HepG2 (cell line): ENCODE results near the gene SLC17A8. TPM values are rescaled to one million over a fixed set of nuclear protein-coding genes. Genes with fewer than 3 reads are reported as not detected.
A peak's percentile ranks its signal among the peaks of the same experiment; 100 is the strongest.

Experiments
- CCDC6 ChIP-seq: sonication (generic); formaldehyde crosslinking; IDR thresholded peaks from 2 replicates; pipeline ENCODE4 v1.8.1; 2022; ENCODE audit warnings: mild to moderate bottlenecking, missing genetic modification reagents, moderate library complexity
- CREM ChIP-seq, 2 experiments: sonication (generic) in 1 of 2; formaldehyde crosslinking in 1 of 2; IDR thresholded peaks; 2 replicates each; pipeline versions ENCODE4 v1.4.0 to v1.6.1; 2016 to 2020; ENCODE audit warnings: antibody characterized with exemption in 1 of 2, mild to moderate bottlenecking in 1 of 2, missing genetic modification reagents in 1 of 2
- DBP ChIP-seq: sonication (generic); formaldehyde crosslinking; IDR thresholded peaks from 2 replicates; pipeline ENCODE4 v1.4.0; 2020; ENCODE audit warnings: missing genetic modification reagents; ENCODE audit errors: not compliant biosample characterization
- GABPA ChIP-seq, 2 experiments: IDR thresholded peaks; 2 replicates each; pipeline ENCODE4 v1.6.1; 2011 to 2016; ENCODE audit warnings: low read depth in 2 of 2, low read length in 1 of 2, missing biosample characterization in 1 of 2, missing genetic modification characterization in 1 of 2
- HIVEP1 ChIP-seq: sonication (generic); formaldehyde crosslinking; IDR thresholded peaks from 2 replicates; pipeline ENCODE4 v1.4.0; 2020; ENCODE audit warnings: mild to moderate bottlenecking, missing genetic modification reagents
- KDM1A ChIP-seq: IDR thresholded peaks from 2 replicates; pipeline ENCODE4 v1.6.1; 2016; ENCODE audit warnings: missing compliant biosample characterization
- MBNL3 ChIP-seq: fragments of 250-450 bp; sonication (Bioruptor Pico); conservative IDR thresholded peaks from 2 replicates; pipeline ENCODE4 v1.8.0; 2022; ENCODE audit warnings: mild to moderate bottlenecking, inconsistent platforms
- NFE2L1 ChIP-seq: sonication (generic); formaldehyde crosslinking; IDR thresholded peaks from 2 replicates; pipeline ENCODE4 v1.4.0; 2020; ENCODE audit warnings: missing genetic modification reagents, mild to moderate bottlenecking, borderline replicate concordance
- NFE2L2 ChIP-seq: fragments of 150-350 bp; IDR thresholded peaks from 2 replicates; pipeline ENCODE4 v1.6.1; 2014; ENCODE audit warnings: low read length
- PRDM15 ChIP-seq: sonication (generic); formaldehyde crosslinking; IDR thresholded peaks from 2 replicates; pipeline ENCODE4 v1.4.0; 2020; ENCODE audit warnings: missing genetic modification reagents
- RARG ChIP-seq: sonication (generic); formaldehyde crosslinking; IDR thresholded peaks from 2 replicates; pipeline ENCODE4 v1.4.0; 2020; ENCODE audit warnings: low read depth, mild to moderate bottlenecking, missing genetic modification reagents
- ZBTB2 ChIP-seq: sonication (generic); formaldehyde crosslinking; IDR thresholded peaks from 2 replicates; pipeline ENCODE4 v1.8.0; 2022; ENCODE audit warnings: low read depth, missing genetic modification reagents
- ZNF589 ChIP-seq: sonication (generic); formaldehyde crosslinking; conservative IDR thresholded peaks from 2 replicates; pipeline ENCODE4 v1.8.0; 2022; ENCODE audit warnings: mild to moderate bottlenecking, moderate library complexity, missing genetic modification reagents
- ZNF644 ChIP-seq: IDR thresholded peaks from 2 replicates; pipeline ENCODE4 v1.6.1; 2016; ENCODE audit warnings: low read depth
- ZNF646 ChIP-seq: sonication (generic); formaldehyde crosslinking; IDR thresholded peaks from 2 replicates; pipeline ENCODE4 v1.9.0; 2021; ENCODE audit warnings: mild to moderate bottlenecking, missing genetic modification reagents
- ZNF768 ChIP-seq: sonication (generic); formaldehyde crosslinking; IDR thresholded peaks from 2 replicates; pipeline ENCODE4 v1.4.0; 2020; ENCODE audit warnings: missing genetic modification reagents
- polyA plus RNA-seq, 8 experiments: library from polyadenylated mRNA; depleted of rRNA in 3 of 8; stranded (reverse) in 7 of 8; unstranded in 1 of 8; fragments of >200 nt; fragmentation: Illumina TruSeq in 4 of 8; extraction: Trizol in 4 of 8; gene quantifications; 2 replicates each; pipeline versions ENCODE4 v1.2.1 to v1.2.3, GENCODE V29; 2011 to 2016; ENCODE audit warnings: low read depth in 4 of 8, missing spikeins in 1 of 8, mixed read lengths in 1 of 8; ENCODE audit not compliant: insufficient read depth in 1 of 8
- total RNA-seq, 5 experiments: library from RNA; depleted of rRNA; stranded (reverse); fragments of >200 nt; fragmentation: Illumina TruSeq; extraction: Trizol; gene quantifications; 2 replicates each; pipeline ENCODE4 v1.2.3, GENCODE V29; 2016; ENCODE audit warnings: low read depth in 1 of 5

Gene SLC17A8
- total and polyA plus RNA-seq, 2 of the 13 experiments (the other 11 are each of a cell fraction or from before 2014, with no cell fraction given): 0.07 to 0.15 TPM

GRCh38 chr12:100437038-100437841, 80.4 kb downstream of the SLC17A8 start (continued):
- TF ChIP-seq KDM1A (CRISPR knock-in tag) (peak; percentile 68; the same call in 1 of the 2 replicates), ZBTB2 (CRISPR knock-in tag) (0 out of 2 replicates have a peak, but pooled peaks have one; percentile 51), NFE2L1 (CRISPR knock-in tag) (no peak), HIVEP1 (CRISPR knock-in tag) (no peak), PRDM15 (CRISPR knock-in tag) (no peak), GABPA (IDR thresholded peaks at IDR 0.05; ENCODE audit: low read depth, low read length) (no peak), GABPA (CRISPR knock-in tag; IDR thresholded peaks at IDR 0.05; ENCODE audit: low read depth) (no peak), MBNL3 (CRISPR knock-in tag) (no peak), CCDC6 (CRISPR knock-in tag) (peak; percentile 82; the same call in 1 of the 2 replicates), DBP (CRISPR knock-in tag) (no peak), ZNF644 (CRISPR knock-in tag) (peak; percentile 94), ZNF589 (no peak), ZNF768 (CRISPR knock-in tag) (no peak), NFE2L2 (no peak), ZNF646 (CRISPR knock-in tag) (no peak), CREM (IDR thresholded peaks at IDR 0.05) (peak; percentile 93), CREM (CRISPR knock-in tag; IDR thresholded peaks at IDR 0.05) (no peak), RARG (CRISPR knock-in tag) (no peak)
